ENCODE measurements around the gene MRM1.

DNA sequence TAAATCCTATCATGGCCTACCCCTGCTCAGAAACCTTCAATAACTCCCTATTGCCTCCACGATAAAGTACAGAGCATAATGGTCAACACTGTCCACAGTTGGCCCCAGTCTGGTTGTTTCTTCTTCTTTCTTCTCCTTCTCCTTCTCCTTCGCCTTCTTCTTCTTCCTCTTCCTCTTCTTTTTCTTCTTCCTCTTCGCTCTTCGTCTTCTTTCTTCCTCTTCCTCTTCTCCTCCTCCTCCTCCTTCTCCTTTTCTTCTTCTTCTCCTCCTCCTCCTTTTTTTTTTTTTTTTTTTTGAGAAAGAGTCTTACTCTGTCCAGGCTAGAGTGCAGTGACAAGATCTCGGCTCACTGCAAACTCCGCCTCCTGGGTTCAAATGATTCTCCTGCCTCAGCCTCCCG lies 23.8 kb downstream of the MRM1 start:
- no peak for TF ChIP-seq CTCF (IDR thresholded peaks at IDR 0.05)
- no peak for TF ChIP-seq POLR2A (IDR thresholded peaks at IDR 0.05)
